ENCODE results near the gene COL18A1. TPM values are rescaled to one million over a fixed set of nuclear protein-coding genes. Genes with fewer than 3 reads are reported as not detected.

Gene COL18A1
- total RNA-seq, 2 donors from 2014 or later = 117 to 134 TPM

DNA sequence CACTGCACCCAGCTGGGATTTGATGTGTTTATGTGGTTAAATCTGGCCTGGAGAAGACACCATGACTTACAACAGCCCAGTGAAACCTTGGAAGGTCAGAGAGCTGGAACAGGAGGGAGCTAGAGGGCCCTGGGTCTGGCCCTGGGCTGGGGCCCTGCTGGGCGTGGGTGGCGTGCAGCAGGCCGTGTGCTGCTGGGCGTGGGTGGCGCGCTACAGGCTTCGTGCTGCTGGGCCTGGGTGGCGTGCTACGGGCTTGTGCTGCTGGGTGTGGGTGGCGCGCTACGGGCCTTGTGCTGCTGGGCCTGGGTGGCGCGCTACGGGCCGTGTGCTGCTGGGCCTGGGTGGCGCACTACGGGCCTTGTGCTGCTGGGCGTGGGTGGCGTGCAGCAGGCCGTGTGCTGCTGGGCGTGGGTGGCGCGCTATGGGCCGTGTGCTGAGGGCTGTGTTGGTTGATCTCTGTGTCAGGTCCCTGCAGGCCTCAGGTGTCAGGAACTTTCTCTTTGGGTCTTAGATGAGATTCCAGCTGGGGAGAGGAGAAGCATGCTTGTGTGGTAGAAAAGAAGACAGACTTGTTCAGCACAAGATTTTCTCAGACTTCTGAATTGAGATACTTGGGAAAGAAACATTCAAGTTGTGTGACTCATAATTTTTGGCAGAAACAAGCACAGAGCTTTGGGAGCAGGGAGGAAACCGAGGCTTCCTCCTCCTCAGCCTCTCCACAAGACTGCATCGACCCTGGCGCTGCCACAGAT lies 66.0 kb downstream of the COL18A1 start:
- peaks cover 26% of the 10 kb centered on the region for H3K36me3 ChIP-seq
- no peak for DNase-seq (ENCODE audit: low spot score)
- peak overlapping the region; percentile 76 to 78 for H3K27ac ChIP-seq
- TF ChIP-seq, protein P1, sequence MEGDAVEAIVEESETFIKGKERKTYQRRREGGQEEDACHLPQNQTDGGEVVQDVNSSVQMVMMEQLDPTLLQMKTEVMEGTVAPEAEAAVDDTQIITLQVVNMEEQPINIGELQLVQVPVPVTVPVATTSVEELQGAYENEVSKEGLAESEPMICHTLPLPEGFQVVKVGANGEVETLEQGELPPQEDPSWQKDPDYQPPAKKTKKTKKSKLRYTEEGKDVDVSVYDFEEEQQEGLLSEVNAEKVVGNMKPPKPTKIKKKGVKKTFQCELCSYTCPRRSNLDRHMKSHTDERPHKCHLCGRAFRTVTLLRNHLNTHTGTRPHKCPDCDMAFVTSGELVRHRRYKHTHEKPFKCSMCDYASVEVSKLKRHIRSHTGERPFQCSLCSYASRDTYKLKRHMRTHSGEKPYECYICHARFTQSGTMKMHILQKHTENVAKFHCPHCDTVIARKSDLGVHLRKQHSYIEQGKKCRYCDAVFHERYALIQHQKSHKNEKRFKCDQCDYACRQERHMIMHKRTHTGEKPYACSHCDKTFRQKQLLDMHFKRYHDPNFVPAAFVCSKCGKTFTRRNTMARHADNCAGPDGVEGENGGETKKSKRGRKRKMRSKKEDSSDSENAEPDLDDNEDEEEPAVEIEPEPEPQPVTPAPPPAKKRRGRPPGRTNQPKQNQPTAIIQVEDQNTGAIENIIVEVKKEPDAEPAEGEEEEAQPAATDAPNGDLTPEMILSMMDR (IDR thresholded peaks at IDR 0.05) = no peak
- H3K4me1 ChIP-seq = peaks cover 0 to 38% of the 10 kb centered on the region in 2 donors
- no peaks in the 10 kb centered on the region for H3K27me3 ChIP-seq
- H3K4me3 ChIP-seq = peak overlapping the region in 1 of 2 donors; percentile 1
- no peaks in the 10 kb centered on the region for H3K9me3 ChIP-seq

DNA sequence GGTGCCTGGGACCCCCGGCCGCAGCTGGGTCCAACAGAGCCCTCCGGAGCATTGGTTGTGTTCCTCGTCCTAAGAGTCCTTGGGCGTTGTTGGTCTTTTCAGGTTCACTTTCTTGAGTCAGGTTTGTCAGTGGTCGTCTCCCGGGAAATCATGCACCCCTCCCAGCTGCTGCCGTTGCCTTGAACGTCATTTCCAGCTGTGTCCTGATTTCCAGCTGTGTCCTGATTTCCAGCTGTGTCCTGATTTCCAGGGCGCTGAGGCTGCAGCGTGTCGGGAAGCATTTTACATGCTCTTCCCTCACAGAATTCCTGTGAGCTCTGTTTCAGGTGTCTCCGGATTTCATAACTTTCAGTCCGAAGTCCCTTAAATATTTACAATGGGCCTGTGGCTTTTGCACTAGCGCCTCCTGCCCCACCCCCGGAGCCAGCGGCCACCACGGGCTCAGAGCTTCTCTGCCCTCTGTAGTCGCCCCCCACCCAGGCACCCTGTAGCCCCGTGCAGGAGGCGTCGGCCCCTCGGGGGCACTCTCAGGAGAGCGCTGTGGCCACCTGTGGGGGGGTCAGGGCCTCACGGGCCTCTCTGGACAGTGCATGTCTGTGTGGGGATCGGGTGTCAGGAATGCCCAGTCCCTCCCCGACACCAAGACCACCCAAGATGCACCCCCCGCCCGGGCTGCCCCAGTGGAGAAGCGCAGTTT lies 66.7 kb downstream of the COL18A1 start:
- peak overlapping the region; percentile 76 to 78 for H3K27ac ChIP-seq
- H3K4me3 ChIP-seq = peak overlapping the region in 1 of 2 donors; percentile 1
- peaks cover 31% of the 10 kb centered on the region for H3K36me3 ChIP-seq
- H3K9me3 ChIP-seq = no peaks in the 10 kb centered on the region
- H3K4me1 ChIP-seq = peaks cover 0 to 38% of the 10 kb centered on the region in 2 donors
- peak; percentile 77 for DNase-seq (ENCODE audit: low spot score)
- no peaks in the 10 kb centered on the region for H3K27me3 ChIP-seq
- TF ChIP-seq, protein P1 (IDR thresholded peaks at IDR 0.05) = no peak

DNA sequence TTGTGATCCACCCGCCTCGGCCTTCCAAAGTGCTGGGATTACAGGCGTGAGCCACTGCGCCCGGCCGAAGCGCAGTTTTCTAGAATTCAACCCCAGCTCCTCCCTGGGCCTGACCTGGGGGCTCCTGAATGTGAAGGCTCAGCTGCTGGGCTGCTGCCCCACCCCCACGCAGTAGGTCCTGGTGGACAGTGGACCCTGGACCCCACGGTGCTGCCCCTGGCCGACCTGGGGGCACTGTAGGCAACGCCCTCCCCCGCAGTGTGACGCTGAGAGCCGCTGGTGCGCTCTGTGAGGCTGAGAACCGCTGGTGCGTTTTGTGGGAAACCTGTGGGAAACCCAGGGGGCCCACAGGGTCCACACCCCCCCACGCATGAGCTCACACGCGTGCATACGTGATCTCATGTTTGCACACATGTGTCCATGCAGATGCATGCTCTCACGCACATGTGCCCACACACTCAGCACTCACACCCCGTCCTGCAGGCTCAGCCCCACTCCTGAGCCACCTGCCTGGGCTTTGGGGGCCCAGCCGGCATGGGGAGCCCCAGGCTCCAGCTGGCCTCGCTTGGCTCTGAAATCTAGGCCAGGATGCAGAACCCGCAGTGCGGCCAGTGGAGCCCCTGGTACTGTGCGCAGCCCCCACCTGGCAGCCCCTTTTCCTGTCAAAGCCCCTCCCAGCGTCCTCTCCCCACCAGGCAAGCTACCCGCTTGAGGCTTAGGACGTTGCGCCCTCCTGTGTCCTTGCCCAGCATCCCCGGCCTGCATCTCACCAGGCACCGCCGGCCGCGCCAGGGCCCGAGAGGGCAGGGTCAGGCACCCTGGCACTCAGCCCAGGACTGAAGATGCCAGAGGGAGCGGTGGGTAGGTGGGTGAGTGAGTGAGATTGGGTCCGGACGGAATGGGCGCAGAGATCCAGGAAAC lies 67.7 kb downstream of the COL18A1 start:
- no peak for DNase-seq (ENCODE audit: low spot score)
- peaks cover 31% of the 10 kb centered on the region for H3K36me3 ChIP-seq
- peaks cover 0 to 43% of the 10 kb centered on the region in 2 donors for H3K4me1 ChIP-seq
- H3K27me3 ChIP-seq = no peaks in the 10 kb centered on the region
- peak overlapping the region in 1 of 2 donors; percentile 76 for H3K27ac ChIP-seq
- H3K4me3 ChIP-seq = no peak overlapping the region
- no peaks in the 10 kb centered on the region for H3K9me3 ChIP-seq
- TF ChIP-seq, protein P1 (IDR thresholded peaks at IDR 0.05) = no peak

DNA sequence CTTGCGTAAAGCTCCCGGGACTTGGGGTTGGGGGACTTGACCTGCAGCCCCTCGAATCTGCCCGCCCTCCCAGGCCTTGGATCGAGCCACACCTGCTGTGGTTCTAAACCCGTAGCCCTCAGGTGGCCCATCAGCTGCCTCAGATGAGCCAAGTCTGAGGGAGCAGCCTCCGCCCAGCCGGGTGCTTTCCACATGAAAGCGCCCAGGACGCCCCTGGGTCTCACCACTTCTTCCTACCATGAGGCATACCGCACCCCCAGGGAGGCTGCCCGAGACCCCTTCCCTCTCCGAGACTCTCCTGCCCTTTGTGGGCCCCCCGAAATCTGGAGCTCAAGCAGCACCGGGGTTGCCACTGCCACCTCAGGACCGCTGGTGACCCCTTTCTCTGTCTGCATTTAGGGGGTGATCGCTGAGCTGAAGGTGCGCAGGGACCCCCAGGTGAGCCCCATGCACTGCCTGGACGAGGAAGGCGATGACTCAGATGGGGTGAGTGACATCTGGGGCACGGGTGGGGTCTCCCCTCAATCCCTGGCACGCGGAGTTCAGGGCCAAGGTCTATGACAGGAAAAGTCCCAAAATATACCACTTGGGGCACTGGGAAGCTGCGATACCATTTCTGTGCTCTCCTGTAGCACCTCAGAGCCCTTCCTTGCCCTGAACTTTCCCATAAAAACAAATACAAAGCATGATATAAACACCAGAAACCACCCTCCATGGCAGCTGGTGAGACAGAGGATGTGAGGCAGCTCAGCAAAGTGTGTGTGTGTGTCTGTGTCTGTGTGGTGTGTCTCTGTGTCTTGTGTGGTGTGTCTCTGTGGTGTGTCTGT lies 68.7 kb downstream of the COL18A1 start:
- TF ChIP-seq, protein P1 (IDR thresholded peaks at IDR 0.05) = no peak
- no peaks in the 10 kb centered on the region for H3K9me3 ChIP-seq
- no peak for DNase-seq (ENCODE audit: low spot score)
- peaks cover 0 to 49% of the 10 kb centered on the region in 2 donors for H3K4me1 ChIP-seq
- no peak overlapping the region for H3K27ac ChIP-seq
- H3K4me3 ChIP-seq = no peak overlapping the region
- H3K27me3 ChIP-seq = no peaks in the 10 kb centered on the region
- peaks cover 26% of the 10 kb centered on the region for H3K36me3 ChIP-seq

Data from right atrium auricular region (tissue), 2 donors.